Immature natural killer cell (primary cell): Measurements from ENCODE around the gene DDX10. TPM values are rescaled to one million over a fixed set of nuclear protein-coding genes. Genes with fewer than 3 reads are reported as not detected.

Experiments used
- DNase-seq, 3 donors: peaks; one replicate each; pipeline ENCODE4 v3.0.0; 2022; ENCODE audit warnings: mixed read lengths in 1 of 3
- H3K27ac Mint-ChIP-seq, 6 donors: one replicate each; pipeline ENCODE4 v1.8.0; 2020; ENCODE audit warnings: mixed read lengths in 6 of 6, mild to moderate bottlenecking in 5 of 6, inconsistent platforms in 4 of 6, moderate library complexity in 3 of 6
- H3K27me3 Mint-ChIP-seq, 3 donors: one replicate each; pipeline ENCODE4 v1.8.0; 2020 to 2021; ENCODE audit warnings: low read depth in 3 of 3, mild to moderate bottlenecking in 3 of 3, mixed read lengths in 3 of 3, moderate library complexity in 3 of 3, inconsistent platforms in 1 of 3
- H3K36me3 Mint-ChIP-seq, 3 donors: one replicate each; pipeline ENCODE4 v1.8.0; 2020; ENCODE audit warnings: mixed read lengths in 3 of 3, inconsistent platforms in 2 of 3, mild to moderate bottlenecking in 2 of 3
- H3K4me1 Mint-ChIP-seq, 2 donors: one replicate each; pipeline ENCODE4 v1.8.0; 2020; ENCODE audit warnings: inconsistent platforms in 2 of 2, mild to moderate bottlenecking in 2 of 2, mixed read lengths in 2 of 2, moderate library complexity in 1 of 2
- H3K4me3 Mint-ChIP-seq, 5 donors: one replicate each; pipeline ENCODE4 v1.8.0; 2020; ENCODE audit warnings: mild to moderate bottlenecking in 5 of 5, mixed read lengths in 5 of 5, inconsistent platforms in 3 of 5, moderate library complexity in 3 of 5
- H3K9me3 Mint-ChIP-seq, 6 donors: one replicate each; pipeline ENCODE4 v1.8.0; 2020; ENCODE audit warnings: mild to moderate bottlenecking in 6 of 6, mixed read lengths in 6 of 6, inconsistent platforms in 4 of 6, moderate library complexity in 3 of 6
- polyA plus RNA-seq, 3 donors: library from polyadenylated mRNA; unstranded; fragments of 300-500 nt; fragmentation: Illumina TruSeq; gene quantifications; one replicate each; pipeline ENCODE4 v1.2.3, GENCODE V29; 2021

Gene DDX10
- polyA plus RNA-seq, 3 donors from 2014 or later: 11.8 to 17.2 (median 16.4) TPM

- peaks cover 42 to 59% of the 10 kb centered on the region in 2 donors for H3K4me1 Mint-ChIP-seq
- H3K9me3 Mint-ChIP-seq: no peaks in the 10 kb centered on the region
- H3K36me3 Mint-ChIP-seq: peaks cover 0 to 13% (median 4%) of the 10 kb centered on the region in 3 donors
- peaks cover 0 to 1% (median 0%) of the 10 kb centered on the region in 3 donors for H3K27me3 Mint-ChIP-seq
- DNase-seq: no peak
- H3K27ac Mint-ChIP-seq: no peak overlapping the region
- H3K4me3 Mint-ChIP-seq: no peak overlapping the region
These were observed 5.6 kb downstream of the DDX10 start for GRCh38 chr11:108670451-108670850.

- peaks cover 5 to 23% (median 10%) of the 10 kb centered on the region in 3 donors for H3K36me3 Mint-ChIP-seq
- peaks cover 25 to 43% of the 10 kb centered on the region in 2 donors for H3K4me1 Mint-ChIP-seq
- peak overlapping the region in 1 of 6 donors; percentile 47 for H3K27ac Mint-ChIP-seq
- H3K9me3 Mint-ChIP-seq: no peaks in the 10 kb centered on the region
- no peak overlapping the region for H3K4me3 Mint-ChIP-seq
- no peaks in the 10 kb centered on the region for H3K27me3 Mint-ChIP-seq
- no peak for DNase-seq
These were observed 7.2 kb downstream of the DDX10 start for GRCh38 chr11:108672113-108672512.

GRCh38 chr11:108672786-108673185 is 7.9 kb downstream of the DDX10 start:
- Mint-ChIP-seq H3K27ac (no peak overlapping the region), H3K4me3 (no peak overlapping the region), H3K36me3 (peaks cover 8 to 27% (median 14%) of the 10 kb centered on the region in 3 donors), H3K4me1 (peaks cover 18 to 36% of the 10 kb centered on the region in 2 donors), H3K27me3 (no peaks in the 10 kb centered on the region), H3K9me3 (no peaks in the 10 kb centered on the region)
- no peak for DNase-seq

DNA sequence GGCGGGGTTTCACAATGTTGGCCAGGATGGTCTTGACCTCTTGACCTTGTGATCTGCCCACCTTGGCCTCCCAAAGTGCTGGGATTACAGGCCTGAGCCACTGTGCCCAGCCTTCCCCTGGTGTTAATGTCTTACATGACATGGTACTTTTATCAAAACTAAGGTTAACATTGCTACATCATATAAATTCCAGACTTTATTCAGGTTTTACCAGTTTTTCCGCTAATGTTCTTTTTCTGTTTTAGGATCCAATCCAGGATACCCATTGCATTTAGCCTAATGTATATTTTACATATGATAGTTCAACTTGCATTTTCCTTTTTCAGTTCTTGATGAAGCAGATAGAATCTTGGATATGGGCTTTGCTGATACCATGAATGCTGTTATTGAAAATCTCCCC is 14.2 kb downstream of the DDX10 start:
- no peak for DNase-seq
- Mint-ChIP-seq H3K9me3 (no peaks in the 10 kb centered on the region), H3K36me3 (peaks cover 30 to 44% (median 40%) of the 10 kb centered on the region in 3 donors), H3K27ac (no peak overlapping the region), H3K4me3 (no peak overlapping the region), H3K4me1 (no peaks in the 10 kb centered on the region), H3K27me3 (no peaks in the 10 kb centered on the region)

GRCh38 chr11:108680271-108680670 is 15.4 kb downstream of the DDX10 start:
- H3K4me1 Mint-ChIP-seq: no peaks in the 10 kb centered on the region
- H3K27me3 Mint-ChIP-seq: no peaks in the 10 kb centered on the region
- no peak for DNase-seq
- no peak overlapping the region for H3K4me3 Mint-ChIP-seq
- H3K36me3 Mint-ChIP-seq: peaks cover 31 to 41% (median 36%) of the 10 kb centered on the region in 3 donors
- H3K9me3 Mint-ChIP-seq: no peaks in the 10 kb centered on the region
- no peak overlapping the region for H3K27ac Mint-ChIP-seq

DNA sequence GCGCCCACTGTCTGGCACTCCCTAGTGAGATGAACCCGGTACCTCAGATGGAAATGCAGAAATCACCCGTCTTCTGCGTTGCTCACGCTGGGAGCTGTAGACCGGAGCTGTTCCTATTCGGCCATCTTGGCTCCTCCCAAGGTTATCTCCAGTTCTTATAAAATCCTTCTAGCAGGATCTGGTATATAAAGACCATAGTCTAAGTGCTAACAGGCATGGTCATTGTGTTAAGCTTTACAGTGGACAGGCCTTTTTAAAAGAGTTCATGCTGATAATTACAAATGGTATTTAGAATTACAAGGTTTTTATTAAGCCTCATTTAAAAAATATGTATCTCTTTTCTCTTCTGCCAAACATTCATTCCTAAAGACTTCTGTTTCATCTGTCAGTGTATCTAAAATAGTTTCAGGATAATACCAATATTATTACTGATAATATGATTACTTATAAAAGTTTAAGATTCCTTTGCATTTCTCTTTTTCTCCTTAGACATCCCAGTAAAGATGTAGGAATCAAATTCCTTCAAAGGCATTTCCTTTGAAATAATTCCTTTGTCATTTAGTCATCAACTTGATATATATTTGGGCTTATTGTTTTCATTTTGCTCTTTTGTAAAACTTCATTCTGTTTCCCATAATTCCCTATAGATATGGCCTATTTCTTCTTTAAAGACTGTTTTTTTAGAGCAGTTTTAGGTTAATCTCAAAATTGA is 20.7 kb downstream of the DDX10 start:
- no peak overlapping the region for H3K27ac Mint-ChIP-seq
- H3K4me3 Mint-ChIP-seq: no peak overlapping the region
- H3K9me3 Mint-ChIP-seq: no peaks in the 10 kb centered on the region
- no peak for DNase-seq
- peaks cover 41 to 48% (median 47%) of the 10 kb centered on the region in 3 donors for H3K36me3 Mint-ChIP-seq
- H3K4me1 Mint-ChIP-seq: no peaks in the 10 kb centered on the region
- H3K27me3 Mint-ChIP-seq: no peaks in the 10 kb centered on the region

DNA sequence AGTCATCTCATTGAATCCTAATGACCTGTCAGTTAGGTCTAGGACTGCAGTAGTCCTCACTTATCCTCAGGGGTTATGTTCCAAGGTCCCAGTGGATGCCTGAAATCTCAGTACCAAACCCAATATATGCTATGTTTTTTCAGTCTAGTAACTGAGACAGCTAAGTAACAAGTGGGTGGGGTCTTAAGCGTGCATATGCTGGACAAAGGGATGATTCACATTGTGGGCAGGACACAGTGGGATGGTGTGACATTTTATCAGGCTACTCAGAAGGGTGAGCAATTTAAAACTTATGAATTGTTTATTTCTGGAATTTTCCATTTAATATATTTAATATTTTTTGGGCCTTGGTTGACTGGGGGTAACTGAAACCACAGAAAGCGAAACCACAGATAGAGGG is 29.0 kb downstream of the DDX10 start:
- Mint-ChIP-seq H3K27ac (peak overlapping the region in 1 of 6 donors; percentile 46), H3K9me3 (no peaks in the 10 kb centered on the region), H3K4me1 (no peaks in the 10 kb centered on the region), H3K4me3 (no peak overlapping the region), H3K27me3 (no peaks in the 10 kb centered on the region), H3K36me3 (peaks cover 21 to 48% (median 27%) of the 10 kb centered on the region in 3 donors)
- no peak for DNase-seq

- Mint-ChIP-seq H3K27me3 (no peaks in the 10 kb centered on the region), H3K27ac (peak overlapping the region in 1 of 6 donors; percentile 28), H3K9me3 (no peaks in the 10 kb centered on the region), H3K36me3 (peaks cover 13 to 38% (median 20%) of the 10 kb centered on the region in 3 donors), H3K4me3 (no peak overlapping the region), H3K4me1 (no peaks in the 10 kb centered on the region)
- DNase-seq: no peak
These were observed 30.0 kb downstream of the DDX10 start for GRCh38 chr11:108694846-108695245.

- Mint-ChIP-seq H3K27ac (no peak overlapping the region), H3K9me3 (no peaks in the 10 kb centered on the region), H3K36me3 (peaks cover 11 to 25% (median 24%) of the 10 kb centered on the region in 3 donors), H3K4me3 (no peak overlapping the region), H3K27me3 (no peaks in the 10 kb centered on the region), H3K4me1 (no peaks in the 10 kb centered on the region)
- DNase-seq: peak; percentile 7 to 23 (median 17)
These were observed 33.1 kb downstream of the DDX10 start for GRCh38 chr11:108697872-108698473.

DNA sequence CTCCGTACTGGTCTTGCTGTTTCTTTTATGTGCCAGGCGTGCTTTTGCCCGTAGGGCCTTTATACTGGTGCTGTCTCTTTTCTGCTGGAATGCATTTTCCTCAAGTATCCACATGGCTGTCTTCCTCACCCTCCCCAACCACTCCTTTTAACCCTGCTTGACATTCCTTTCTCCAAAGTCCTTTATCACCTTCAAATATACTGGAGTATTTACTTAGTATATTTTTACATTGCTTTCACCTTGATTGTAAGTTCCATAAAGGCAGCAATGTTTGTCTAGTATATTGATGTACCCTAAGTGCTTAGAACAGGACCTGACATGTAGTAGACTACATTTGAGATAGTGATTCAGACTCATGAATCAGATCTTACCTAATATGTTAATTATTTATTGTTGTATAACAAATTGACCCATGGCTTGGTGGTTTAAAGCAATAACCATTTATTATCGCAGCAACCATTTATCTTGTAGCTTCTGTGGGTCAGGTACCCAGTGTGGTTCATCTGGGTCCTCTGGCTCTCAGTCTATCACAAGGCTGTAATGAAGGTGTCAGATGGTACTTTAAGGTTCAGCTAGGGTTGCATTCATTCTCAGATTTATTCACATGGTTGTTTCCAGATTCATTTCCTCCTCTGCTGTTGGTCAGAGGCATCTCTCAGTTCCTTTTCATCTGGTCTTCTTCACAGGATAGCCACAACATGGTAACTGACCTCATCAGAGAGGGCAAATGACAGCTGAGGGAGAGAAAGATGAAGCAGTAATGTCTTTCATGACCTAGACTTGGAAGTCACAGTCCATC is 34.2 kb downstream of the DDX10 start:
- no peaks in the 10 kb centered on the region for H3K4me1 Mint-ChIP-seq
- H3K27ac Mint-ChIP-seq: peak overlapping the region in 1 of 6 donors; percentile 11
- H3K36me3 Mint-ChIP-seq: peaks cover 15 to 20% (median 18%) of the 10 kb centered on the region in 3 donors
- no peaks in the 10 kb centered on the region for H3K9me3 Mint-ChIP-seq
- no peak overlapping the region for H3K4me3 Mint-ChIP-seq
- no peak for DNase-seq
- no peaks in the 10 kb centered on the region for H3K27me3 Mint-ChIP-seq

DNA sequence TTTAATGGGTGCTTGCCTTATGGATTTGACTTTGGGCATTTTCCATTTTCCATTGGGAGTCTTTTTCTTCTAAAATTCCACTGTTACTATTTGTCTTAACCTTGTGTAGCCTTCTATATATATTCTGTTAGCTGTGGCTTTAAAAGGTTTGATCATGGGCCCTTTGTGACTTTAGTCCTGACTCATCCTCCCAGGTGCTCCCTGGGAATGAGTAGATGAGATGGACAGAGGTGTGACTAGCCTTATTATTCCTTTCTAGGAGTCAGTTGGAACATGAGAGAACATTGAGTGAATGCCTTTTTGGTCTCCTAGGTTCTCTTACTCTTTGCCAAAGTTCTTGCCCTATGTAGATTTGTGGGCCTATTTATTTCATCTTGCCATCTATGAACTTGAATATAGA is 39.0 kb downstream of the DDX10 start:
- no peak for DNase-seq
- peaks cover 44 to 53% (median 47%) of the 10 kb centered on the region in 3 donors for H3K36me3 Mint-ChIP-seq
- H3K4me3 Mint-ChIP-seq: no peak overlapping the region
- H3K27ac Mint-ChIP-seq: no peak overlapping the region
- H3K9me3 Mint-ChIP-seq: peaks cover 0 to 9% (median 4%) of the 10 kb centered on the region in 6 donors
- peaks cover 0 to 1% of the 10 kb centered on the region in 2 donors for H3K4me1 Mint-ChIP-seq
- no peaks in the 10 kb centered on the region for H3K27me3 Mint-ChIP-seq

DNA sequence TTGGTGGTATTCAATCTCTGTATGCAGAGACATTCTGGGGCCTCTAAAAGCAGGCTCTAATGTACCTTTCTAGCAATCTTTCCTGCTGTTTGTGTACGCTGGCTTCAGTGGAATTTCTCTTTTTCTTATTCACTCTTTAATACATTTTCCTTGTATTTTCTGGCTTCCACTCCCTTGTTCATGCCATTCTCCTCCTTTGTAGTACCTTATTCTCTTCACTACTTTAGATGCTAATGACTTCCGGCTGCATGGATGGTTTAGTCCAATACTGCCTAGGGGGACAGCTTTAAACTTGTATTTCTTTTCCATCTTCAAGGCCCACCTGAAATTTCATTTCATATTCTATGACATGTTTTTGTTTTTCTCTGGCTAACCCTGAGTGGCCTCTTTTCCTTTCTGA is 40.2 kb downstream of the DDX10 start:
- peaks cover 0 to 12% (median 8%) of the 10 kb centered on the region in 6 donors for H3K9me3 Mint-ChIP-seq
- peaks cover 0 to 11% of the 10 kb centered on the region in 2 donors for H3K4me1 Mint-ChIP-seq
- no peak for DNase-seq
- no peak overlapping the region for H3K27ac Mint-ChIP-seq
- H3K36me3 Mint-ChIP-seq: peaks cover 53 to 62% (median 58%) of the 10 kb centered on the region in 3 donors
- no peaks in the 10 kb centered on the region for H3K27me3 Mint-ChIP-seq
- H3K4me3 Mint-ChIP-seq: no peak overlapping the region

- peaks cover 2 to 24% of the 10 kb centered on the region in 2 donors for H3K4me1 Mint-ChIP-seq
These were observed 43.3 kb downstream of the DDX10 start for GRCh38 chr11:108708173-108708572.

GRCh38 chr11:108709741-108710140 is 44.9 kb downstream of the DDX10 start:
- Mint-ChIP-seq H3K27ac (no peak overlapping the region), H3K27me3 (peaks cover 0 to 6% (median 0%) of the 10 kb centered on the region in 3 donors), H3K4me1 (peaks cover 5 to 37% of the 10 kb centered on the region in 2 donors), H3K36me3 (peaks cover 60 to 83% (median 72%) of the 10 kb centered on the region in 3 donors), H3K9me3 (peaks cover 0 to 12% (median 9%) of the 10 kb centered on the region in 6 donors), H3K4me3 (no peak overlapping the region)
- no peak for DNase-seq

More at GRCh38 chr11:108708173-108708572, 43.3 kb downstream of the DDX10 start:
- DNase-seq: no peak
- Mint-ChIP-seq H3K27me3 (peaks cover 0 to 4% (median 0%) of the 10 kb centered on the region in 3 donors), H3K9me3 (peaks cover 0 to 12% (median 9%) of the 10 kb centered on the region in 6 donors), H3K4me3 (no peak overlapping the region), H3K27ac (no peak overlapping the region), H3K36me3 (peaks cover 61 to 80% (median 74%) of the 10 kb centered on the region in 3 donors)
